Measurements from ENCODE around the gene LRRC25.

LRRC25 gene

DNA sequence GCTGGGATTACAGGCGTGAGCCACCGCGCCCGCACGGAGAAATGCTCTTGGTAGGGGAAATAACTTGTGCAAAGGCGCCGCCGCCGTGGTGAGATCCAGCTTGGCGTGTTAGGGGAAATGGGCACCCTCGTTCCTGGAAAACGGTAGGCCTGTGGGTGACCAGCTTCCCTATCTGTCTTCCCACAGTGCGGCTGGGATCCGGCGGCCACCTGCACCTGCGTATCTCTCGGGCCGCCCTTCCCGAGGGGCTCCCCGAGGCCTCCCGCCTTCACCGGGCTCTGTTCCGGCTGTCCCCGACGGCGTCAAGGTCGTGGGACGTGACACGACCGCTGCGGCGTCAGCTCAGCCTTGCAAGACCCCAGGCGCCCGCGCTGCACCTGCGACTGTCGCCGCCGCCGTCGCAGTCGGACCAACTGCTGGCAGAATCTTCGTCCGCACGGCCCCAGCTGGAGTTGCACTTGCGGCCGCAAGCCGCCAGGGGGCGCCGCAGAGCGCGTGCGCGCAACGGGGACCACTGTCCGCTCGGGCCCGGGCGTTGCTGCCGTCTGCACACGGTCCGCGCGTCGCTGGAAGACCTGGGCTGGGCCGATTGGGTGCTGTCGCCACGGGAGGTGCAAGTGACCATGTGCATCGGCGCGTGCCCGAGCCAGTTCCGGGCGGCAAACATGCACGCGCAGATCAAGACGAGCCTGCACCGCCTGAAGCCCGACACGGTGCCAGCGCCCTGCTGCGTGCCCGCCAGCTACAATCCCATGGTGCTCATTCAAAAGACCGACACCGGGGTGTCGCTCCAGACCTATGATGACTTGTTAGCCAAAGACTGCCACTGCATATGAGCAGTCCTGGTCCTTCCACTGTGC is 9.1 kb downstream of the LRRC25 start (continued):
- TF ChIP-seq SP7 (tag by site-specific recombination; IDR thresholded peaks at IDR 0.05) (peak; percentile 65; the same call in 1 of the 2 replicates), SCRT2 (tag by site-specific recombination; IDR thresholded peaks at IDR 0.05) (peak; percentile 39; the same call in 1 of the 2 replicates), KLF10 (tag by site-specific recombination; IDR thresholded peaks at IDR 0.05) (no peak), ZNF16 (tag by site-specific recombination; IDR thresholded peaks at IDR 0.05; ENCODE audit: low read depth) (no peak), ZNF623 (tag by site-specific recombination; IDR thresholded peaks at IDR 0.05) (peak; percentile 15)
- TF ChIP-seq, protein P1, sequence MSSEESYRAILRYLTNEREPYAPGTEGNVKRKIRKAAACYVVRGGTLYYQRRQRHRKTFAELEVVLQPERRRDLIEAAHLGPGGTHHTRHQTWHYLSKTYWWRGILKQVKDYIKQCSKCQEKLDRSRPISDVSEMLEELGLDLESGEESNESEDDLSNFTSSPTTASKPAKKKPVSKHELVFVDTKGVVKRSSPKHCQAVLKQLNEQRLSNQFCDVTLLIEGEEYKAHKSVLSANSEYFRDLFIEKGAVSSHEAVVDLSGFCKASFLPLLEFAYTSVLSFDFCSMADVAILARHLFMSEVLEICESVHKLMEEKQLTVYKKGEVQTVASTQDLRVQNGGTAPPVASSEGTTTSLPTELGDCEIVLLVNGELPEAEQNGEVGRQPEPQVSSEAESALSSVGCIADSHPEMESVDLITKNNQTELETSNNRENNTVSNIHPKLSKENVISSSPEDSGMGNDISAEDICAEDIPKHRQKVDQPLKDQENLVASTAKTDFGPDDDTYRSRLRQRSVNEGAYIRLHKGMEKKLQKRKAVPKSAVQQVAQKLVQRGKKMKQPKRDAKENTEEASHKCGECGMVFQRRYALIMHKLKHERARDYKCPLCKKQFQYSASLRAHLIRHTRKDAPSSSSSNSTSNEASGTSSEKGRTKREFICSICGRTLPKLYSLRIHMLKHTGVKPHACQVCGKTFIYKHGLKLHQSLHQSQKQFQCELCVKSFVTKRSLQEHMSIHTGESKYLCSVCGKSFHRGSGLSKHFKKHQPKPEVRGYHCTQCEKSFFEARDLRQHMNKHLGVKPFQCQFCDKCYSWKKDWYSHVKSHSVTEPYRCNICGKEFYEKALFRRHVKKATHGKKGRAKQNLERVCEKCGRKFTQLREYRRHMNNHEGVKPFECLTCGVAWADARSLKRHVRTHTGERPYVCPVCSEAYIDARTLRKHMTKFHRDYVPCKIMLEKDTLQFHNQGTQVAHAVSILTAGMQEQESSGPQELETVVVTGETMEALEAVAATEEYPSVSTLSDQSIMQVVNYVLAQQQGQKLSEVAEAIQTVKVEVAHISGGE (tag by site-specific recombination; conservative IDR thresholded peaks at IDR 0.05; ENCODE audit: low read depth): peak; percentile 51; the same call in 1 of the 2 replicates

DNA sequence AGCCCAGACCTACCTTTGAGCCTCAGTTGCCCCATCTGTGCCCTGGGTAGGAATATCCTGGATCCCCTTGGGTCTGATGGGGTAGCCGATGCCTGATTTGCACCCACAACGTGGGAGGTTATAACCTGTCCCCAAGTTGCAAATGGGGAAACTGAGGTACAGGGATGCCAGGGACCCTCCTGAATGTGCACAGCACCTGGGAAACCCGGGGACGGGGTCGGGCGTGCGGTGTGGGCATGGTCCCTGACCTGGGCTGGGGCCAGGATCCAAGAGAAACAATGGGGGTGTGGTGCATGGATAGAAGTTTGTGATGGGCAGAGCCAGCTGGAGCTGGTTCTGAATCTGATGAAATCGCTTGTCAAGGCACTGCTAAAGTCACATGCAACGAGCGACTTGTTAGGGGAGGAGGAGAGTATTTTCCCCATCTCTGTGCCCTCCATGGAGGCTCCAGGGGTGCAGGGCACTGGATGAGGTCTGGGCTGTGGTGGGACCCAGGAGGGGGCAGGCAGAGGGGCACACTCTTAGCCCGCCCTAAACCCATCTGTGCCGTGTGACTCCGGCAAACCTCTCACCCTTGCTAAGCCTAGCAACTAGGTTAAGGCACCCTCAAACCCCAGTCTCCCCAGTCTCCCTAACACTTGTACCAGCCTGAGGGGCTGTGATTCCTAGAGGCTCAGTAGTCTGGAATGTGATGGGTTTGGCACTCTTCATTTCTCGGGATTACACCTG is 10.7 kb downstream of the LRRC25 start:
- Histone ChIP-seq H3K9me3 (ENCODE audit: control insufficient read depth, insufficient read depth, low read depth, low read length) (no peaks in the 10 kb centered on the region), H3K4me1 (ENCODE audit: control insufficient read depth, insufficient read depth, low read length) (no peaks in the 10 kb centered on the region), H3K27ac (ENCODE audit: extremely low read depth, low read depth, low read length) (no peak overlapping the region), H3K36me3 (ENCODE audit: control insufficient read depth in 2 of 2, insufficient read depth in 1 of 2, low read length in 2 of 2) (no peaks in the 10 kb centered on the region), H3K4me3 (ENCODE audit: low read depth, low read length) (no peak overlapping the region)
- CTCF ChIA-PET: interaction anchor here (0.6 to 5.6 kb wide), 16 partner anchors 11 to 542 kb away, joined by 3 to 68 read pairs (median 6); partner anchors contain the start of genes LRRC25 and SSBP4
- POLR2A ChIA-PET: no interaction called here
- no peak for TF ChIP-seq ZBTB21 (tag by site-specific recombination; IDR thresholded peaks at IDR 0.05)
- TF ChIP-seq ZIC2 (tag by site-specific recombination; IDR thresholded peaks at IDR 0.05): peak; percentile 41
- no peak for TF ChIP-seq YY2 (tag by site-specific recombination; IDR thresholded peaks at IDR 0.05)
- TF ChIP-seq, protein P2, sequence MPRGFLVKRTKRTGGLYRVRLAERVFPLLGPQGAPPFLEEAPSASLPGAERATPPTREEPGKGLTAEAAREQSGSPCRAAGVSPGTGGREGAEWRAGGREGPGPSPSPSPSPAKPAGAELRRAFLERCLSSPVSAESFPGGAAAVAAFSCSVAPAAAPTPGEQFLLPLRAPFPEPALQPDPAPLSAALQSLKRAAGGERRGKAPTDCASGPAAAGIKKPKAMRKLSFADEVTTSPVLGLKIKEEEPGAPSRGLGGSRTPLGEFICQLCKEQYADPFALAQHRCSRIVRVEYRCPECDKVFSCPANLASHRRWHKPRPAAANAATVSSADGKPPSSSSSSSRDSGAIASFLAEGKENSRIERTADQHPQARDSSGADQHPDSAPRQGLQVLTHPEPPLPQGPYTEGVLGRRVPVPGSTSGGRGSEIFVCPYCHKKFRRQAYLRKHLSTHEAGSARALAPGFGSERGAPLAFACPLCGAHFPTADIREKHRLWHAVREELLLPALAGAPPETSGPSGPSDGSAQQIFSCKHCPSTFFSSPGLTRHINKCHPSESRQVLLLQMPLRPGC (tag by site-specific recombination; IDR thresholded peaks at IDR 0.05): no peak
- TF ChIP-seq FEZF1 (tag by site-specific recombination; IDR thresholded peaks at IDR 0.05): no peak
- 0 out of 2 replicates have a peak, but pooled peaks have one; percentile 30 for TF ChIP-seq IKZF3 (tag by site-specific recombination; IDR thresholded peaks at IDR 0.05)
- no peak for TF ChIP-seq ZBTB7A (tag by site-specific recombination; IDR thresholded peaks at IDR 0.05; ENCODE audit: low read depth)
- no peak for TF ChIP-seq BCL11A (tag by site-specific recombination; IDR thresholded peaks at IDR 0.05; ENCODE audit: low read depth)
- no peak for TF ChIP-seq YY1 (tag by site-specific recombination; IDR thresholded peaks at IDR 0.05)
- TF ChIP-seq, protein P3, sequence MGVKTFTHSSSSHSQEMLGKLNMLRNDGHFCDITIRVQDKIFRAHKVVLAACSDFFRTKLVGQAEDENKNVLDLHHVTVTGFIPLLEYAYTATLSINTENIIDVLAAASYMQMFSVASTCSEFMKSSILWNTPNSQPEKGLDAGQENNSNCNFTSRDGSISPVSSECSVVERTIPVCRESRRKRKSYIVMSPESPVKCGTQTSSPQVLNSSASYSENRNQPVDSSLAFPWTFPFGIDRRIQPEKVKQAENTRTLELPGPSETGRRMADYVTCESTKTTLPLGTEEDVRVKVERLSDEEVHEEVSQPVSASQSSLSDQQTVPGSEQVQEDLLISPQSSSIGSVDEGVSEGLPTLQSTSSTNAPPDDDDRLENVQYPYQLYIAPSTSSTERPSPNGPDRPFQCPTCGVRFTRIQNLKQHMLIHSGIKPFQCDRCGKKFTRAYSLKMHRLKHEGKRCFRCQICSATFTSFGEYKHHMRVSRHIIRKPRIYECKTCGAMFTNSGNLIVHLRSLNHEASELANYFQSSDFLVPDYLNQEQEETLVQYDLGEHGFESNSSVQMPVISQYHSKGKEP (tag by site-specific recombination; IDR thresholded peaks at IDR 0.05): peak; percentile 64
- TF ChIP-seq ZXDB (tag by site-specific recombination; IDR thresholded peaks at IDR 0.05): no peak
- TF ChIP-seq GLIS2 (tag by site-specific recombination; IDR thresholded peaks at IDR 0.05): no peak
- peak; percentile 94 for TF ChIP-seq ZNF223 (tag by site-specific recombination; IDR thresholded peaks at IDR 0.05)
- TF ChIP-seq, protein P4, sequence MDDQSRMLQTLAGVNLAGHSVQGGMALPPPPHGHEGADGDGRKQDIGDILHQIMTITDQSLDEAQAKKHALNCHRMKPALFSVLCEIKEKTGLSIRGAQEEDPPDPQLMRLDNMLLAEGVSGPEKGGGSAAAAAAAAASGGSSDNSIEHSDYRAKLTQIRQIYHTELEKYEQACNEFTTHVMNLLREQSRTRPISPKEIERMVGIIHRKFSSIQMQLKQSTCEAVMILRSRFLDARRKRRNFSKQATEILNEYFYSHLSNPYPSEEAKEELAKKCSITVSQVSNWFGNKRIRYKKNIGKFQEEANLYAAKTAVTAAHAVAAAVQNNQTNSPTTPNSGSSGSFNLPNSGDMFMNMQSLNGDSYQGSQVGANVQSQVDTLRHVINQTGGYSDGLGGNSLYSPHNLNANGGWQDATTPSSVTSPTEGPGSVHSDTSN (CRISPR knock-in tag; IDR thresholded peaks at IDR 0.05): no peak
- TF ChIP-seq ZNF530 (tag by site-specific recombination; IDR thresholded peaks at IDR 0.05; ENCODE audit: low read depth): no peak
- TF ChIP-seq, protein P5, sequence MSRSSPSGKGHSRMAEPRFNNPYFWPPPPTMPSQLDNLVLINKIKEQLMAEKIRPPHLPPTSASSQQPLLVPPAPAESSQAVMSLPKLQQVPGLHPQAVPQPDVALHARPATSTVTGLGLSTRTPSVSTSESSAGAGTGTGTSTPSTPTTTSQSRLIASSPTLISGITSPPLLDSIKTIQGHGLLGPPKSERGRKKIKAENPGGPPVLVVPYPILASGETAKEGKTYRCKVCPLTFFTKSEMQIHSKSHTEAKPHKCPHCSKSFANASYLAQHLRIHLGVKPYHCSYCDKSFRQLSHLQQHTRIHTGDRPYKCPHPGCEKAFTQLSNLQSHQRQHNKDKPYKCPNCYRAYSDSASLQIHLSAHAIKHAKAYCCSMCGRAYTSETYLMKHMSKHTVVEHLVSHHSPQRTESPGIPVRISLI (tag by site-specific recombination; IDR thresholded peaks at IDR 0.05): no peak
- TF ChIP-seq ZNF549 (tag by site-specific recombination; IDR thresholded peaks at IDR 0.05): no peak
- no peak for TF ChIP-seq ZNF664 (tag by site-specific recombination; IDR thresholded peaks at IDR 0.05)
- TF ChIP-seq ZNF626 (tag by site-specific recombination; IDR thresholded peaks at IDR 0.05): no peak
- TF ChIP-seq ZNF132 (tag by site-specific recombination; IDR thresholded peaks at IDR 0.05; ENCODE audit: borderline replicate concordance): no peak
- TF ChIP-seq ZNF654 (tag by site-specific recombination; IDR thresholded peaks at IDR 0.05; ENCODE audit: low read depth): no peak

Measured in HEK293 (cell line).